Omental fat pad (tissue), 4 donors: ENCODE data around the gene REPS1. TPM values are rescaled to one million over a fixed set of nuclear protein-coding genes. Genes with fewer than 3 reads are reported as not detected.

Experiments used
- ATAC-seq: fragments of 150-250 bp; one replicate; pipeline ENCODE4 v1.9.1; 2016; ENCODE audit warnings: mild to moderate bottlenecking, moderate library complexity; ENCODE audit not compliant: low FRiP score
- DNase-seq: peaks from one replicate; pipeline ENCODE4 v3.0.0-alpha.2; 2019; ENCODE audit warnings: low spot score
- total RNA-seq, 4 donors: library from RNA; depleted of rRNA; stranded (reverse); fragments of >200 nt; gene quantifications; one replicate each; pipeline ENCODE4 v1.1.0, GENCODE V29; 2016
- TF ChIP-seq, protein P1 (sequence below), 3 donors: fragments of 450-650 bp; IDR thresholded peaks; one replicate each; pipeline ENCODE4 v1.5.1; 2016 to 2017; ENCODE audit warnings: antibody characterized with exemption in 3 of 3, mild to moderate bottlenecking in 3 of 3, moderate library complexity in 2 of 3

The REPS1 gene
- total RNA-seq, 4 donors from 2014 or later: 25.2 to 46.0 (median 35.9) TPM

GRCh38 chr6:138926579-138926978 lies 61.5 kb downstream of the REPS1 start:
- TF ChIP-seq, protein P1, sequence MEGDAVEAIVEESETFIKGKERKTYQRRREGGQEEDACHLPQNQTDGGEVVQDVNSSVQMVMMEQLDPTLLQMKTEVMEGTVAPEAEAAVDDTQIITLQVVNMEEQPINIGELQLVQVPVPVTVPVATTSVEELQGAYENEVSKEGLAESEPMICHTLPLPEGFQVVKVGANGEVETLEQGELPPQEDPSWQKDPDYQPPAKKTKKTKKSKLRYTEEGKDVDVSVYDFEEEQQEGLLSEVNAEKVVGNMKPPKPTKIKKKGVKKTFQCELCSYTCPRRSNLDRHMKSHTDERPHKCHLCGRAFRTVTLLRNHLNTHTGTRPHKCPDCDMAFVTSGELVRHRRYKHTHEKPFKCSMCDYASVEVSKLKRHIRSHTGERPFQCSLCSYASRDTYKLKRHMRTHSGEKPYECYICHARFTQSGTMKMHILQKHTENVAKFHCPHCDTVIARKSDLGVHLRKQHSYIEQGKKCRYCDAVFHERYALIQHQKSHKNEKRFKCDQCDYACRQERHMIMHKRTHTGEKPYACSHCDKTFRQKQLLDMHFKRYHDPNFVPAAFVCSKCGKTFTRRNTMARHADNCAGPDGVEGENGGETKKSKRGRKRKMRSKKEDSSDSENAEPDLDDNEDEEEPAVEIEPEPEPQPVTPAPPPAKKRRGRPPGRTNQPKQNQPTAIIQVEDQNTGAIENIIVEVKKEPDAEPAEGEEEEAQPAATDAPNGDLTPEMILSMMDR (IDR thresholded peaks at IDR 0.05): no peak
- ATAC-seq (no peak), DNase-seq (no peak)

- TF ChIP-seq, protein P1 (IDR thresholded peaks at IDR 0.05): no peak
- DNase-seq (no peak), ATAC-seq (no peak)
Observed at GRCh38 chr6:138925806-138926205, 62.2 kb downstream of the REPS1 start.

DNA sequence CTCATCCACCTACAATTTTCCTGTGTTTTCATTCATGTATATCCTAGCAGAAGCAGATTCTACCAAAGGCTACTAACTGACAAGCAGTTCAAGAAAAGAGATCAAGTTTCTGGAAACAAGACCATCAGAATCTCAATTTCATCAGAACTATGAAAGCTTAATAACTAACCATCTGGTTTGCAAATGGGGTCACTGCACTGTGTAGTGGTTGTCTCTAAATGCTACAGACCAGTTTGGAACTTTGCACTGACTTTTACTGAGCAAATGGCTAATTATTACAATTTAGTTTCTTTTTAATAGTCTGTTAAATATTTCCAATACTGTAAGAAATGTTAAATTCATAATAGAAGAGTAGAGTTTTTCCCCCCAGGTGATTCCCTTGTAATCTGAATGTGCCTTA lies 64.5 kb downstream of the REPS1 start:
- ATAC-seq: no peak
- TF ChIP-seq, protein P1 (IDR thresholded peaks at IDR 0.05): no peak

GRCh38 chr6:138920906-138921305 lies 67.1 kb downstream of the REPS1 start:
- TF ChIP-seq, protein P1 (IDR thresholded peaks at IDR 0.05): no peak
- ATAC-seq (no peak), DNase-seq (no peak)

More for the DNA sequence above, 64.5 kb downstream of the REPS1 start:
- no peak for DNase-seq

- ATAC-seq: no peak
- DNase-seq: no peak
- TF ChIP-seq, protein P1 (IDR thresholded peaks at IDR 0.05): no peak
Observed at GRCh38 chr6:138914701-138915100, 73.4 kb downstream of the REPS1 start.

DNA sequence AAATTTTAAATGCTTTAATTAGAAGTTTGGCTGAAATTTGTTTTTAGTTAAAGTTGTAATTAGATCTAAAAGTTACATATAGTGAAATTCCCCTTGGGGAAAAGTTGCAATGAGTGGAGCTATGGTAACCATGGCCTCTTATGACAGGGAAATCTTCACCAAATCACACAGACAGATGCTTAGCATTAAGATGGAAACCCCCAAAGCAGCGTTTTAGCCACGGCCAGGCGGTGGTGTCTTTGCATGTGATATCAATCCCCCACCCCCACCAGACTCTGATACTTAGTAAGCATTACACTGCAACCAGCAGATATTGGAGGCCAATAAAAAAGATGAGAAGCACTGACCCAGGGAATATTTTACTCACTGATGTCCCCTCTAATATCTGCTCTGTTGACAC lies 75.7 kb downstream of the REPS1 start:
- ATAC-seq: no peak
- DNase-seq: no peak
- TF ChIP-seq, protein P1 (IDR thresholded peaks at IDR 0.05): no peak

GRCh38 chr6:138909975-138910374 lies 78.1 kb downstream of the REPS1 start:
- TF ChIP-seq, protein P1 (IDR thresholded peaks at IDR 0.05): no peak
- ATAC-seq (no peak), DNase-seq (no peak)
